ENCODE data around the gene POM121L2. TPM values are rescaled to one million over a fixed set of nuclear protein-coding genes. Genes with fewer than 3 reads are reported as not detected.

The POM121L2 gene
- total RNA-seq (2022; extraction: Qiagen RNA extraction), result 0.02 TPM in 1 of 5 replicates, not detected in the others

DNA sequence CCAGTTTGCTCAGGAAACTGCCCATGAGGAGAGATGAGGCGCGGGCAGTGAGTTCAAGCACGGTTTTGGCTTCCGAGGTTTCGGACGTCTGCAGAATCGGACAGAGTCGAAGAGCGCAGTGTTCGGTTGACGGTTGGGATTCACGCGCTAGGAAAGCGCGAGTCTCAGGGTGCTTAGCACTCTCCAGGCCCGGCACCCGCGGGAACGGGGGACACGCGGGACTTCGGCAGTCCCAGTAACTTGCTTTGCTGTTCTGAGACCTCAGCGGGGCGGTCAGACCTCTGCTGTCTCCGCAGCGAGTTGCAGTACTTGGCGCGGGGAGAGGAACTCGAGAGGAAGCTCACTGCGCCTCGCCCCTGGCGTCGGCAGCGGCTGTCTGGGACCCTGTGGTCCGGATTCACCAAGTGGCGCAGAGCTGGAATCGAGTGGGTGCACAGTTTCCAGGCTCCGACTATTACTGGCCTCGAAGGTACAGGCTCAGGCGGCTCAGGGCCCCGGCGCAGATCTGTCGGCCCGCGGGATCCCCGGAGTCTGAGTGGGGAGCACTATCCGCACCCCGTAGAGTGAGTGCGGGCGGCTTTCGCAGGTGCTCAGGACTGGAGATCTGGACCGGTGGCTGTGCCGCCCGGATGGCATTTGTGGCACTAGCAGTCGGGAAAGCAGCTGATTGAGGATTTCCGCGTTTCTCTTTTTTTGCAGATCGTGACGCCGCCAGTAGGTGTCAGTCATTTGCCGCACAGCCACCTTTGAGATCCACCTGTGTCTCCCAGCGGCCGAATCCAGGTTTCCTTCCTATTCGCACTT is at the start of gene POM121L2:
TSS of gene POM121L2 (minus strand) at position 128 of the 804 bp plus-strand sequence. CDS start at position 25, 103 bp downstream.

Other genes starting within 250 kb of the POM121L2 start
- gene PRSS16, start 64.6 kb downstream of the POM121L2 start, total RNA-seq (2022; extraction: Qiagen RNA extraction), result 3.0 to 3.4 TPM (median 3.0 TPM) in 5 replicates
- 0.07 to 0.29 TPM (median 0.16 TPM) in 5 replicates for gene ZNF391, start 76.5 kb upstream of the POM121L2 start, total RNA-seq (2022; extraction: Qiagen RNA extraction)
- 2.3 to 3.9 TPM (median 2.5 TPM) in 5 replicates for gene ZNF184, start 160.8 kb upstream of the POM121L2 start, total RNA-seq (2022; extraction: Qiagen RNA extraction)